HG02610 (cell line): ENCODE results near the gene RALA.

ENCODE experiments used
- ATAC-seq: cut with Tn5 transposase; IDR thresholded peaks from one replicate; pipeline ENCODE4 v1.9.1; 2021; ENCODE audit warnings: mild to moderate bottlenecking, moderate library complexity; ENCODE audit not compliant: unreplicated experiment

RALA gene

GRCh38 chr7:39623047-39623731 lies at the start of gene RALA:
RALA (plus strand) TSS chr7:39623572; CDS start chr7:39686668, 63,096 bp downstream.
- peak; percentile 92 for ATAC-seq

GRCh38 chr7:39574673-39575349 lies 48.6 kb upstream of the RALA start:
- no peak for ATAC-seq

GRCh38 chr7:39577229-39577874 lies 46.0 kb upstream of the RALA start:
- no peak for ATAC-seq

- peak; percentile 88 for ATAC-seq
Measured at GRCh38 chr7:39580149-39580874, 43.1 kb upstream of the RALA start.

GRCh38 chr7:39582536-39582935 lies 40.8 kb upstream of the RALA start:
- no peak for ATAC-seq

- no peak for ATAC-seq
Measured at GRCh38 chr7:39583539-39583938, 39.8 kb upstream of the RALA start.

GRCh38 chr7:39587393-39587792 lies 36.0 kb upstream of the RALA start:
- ATAC-seq = no peak

- ATAC-seq = no peak
Measured at GRCh38 chr7:39588416-39588815, 35.0 kb upstream of the RALA start.

GRCh38 chr7:39589323-39590111 lies 33.9 kb upstream of the RALA start:
- ATAC-seq = peak; percentile 97

- no peak for ATAC-seq
Measured at GRCh38 chr7:39592586-39592985, 30.8 kb upstream of the RALA start.

- ATAC-seq = no peak
Measured at GRCh38 chr7:39594988-39595620, 28.3 kb upstream of the RALA start.

- ATAC-seq = no peak
Measured at GRCh38 chr7:39602351-39602750, 21.0 kb upstream of the RALA start.

GRCh38 chr7:39603924-39604323 lies 19.4 kb upstream of the RALA start:
- ATAC-seq = no peak

- ATAC-seq = peak; percentile 74
Measured at GRCh38 chr7:39605087-39605486, 18.3 kb upstream of the RALA start.

GRCh38 chr7:39606352-39606751 lies 17.0 kb upstream of the RALA start:
- ATAC-seq = no peak

- no peak for ATAC-seq
Measured at GRCh38 chr7:39606941-39607340, 16.4 kb upstream of the RALA start.

- no peak for ATAC-seq
Measured at GRCh38 chr7:39607865-39608264, 15.5 kb upstream of the RALA start.

- no peak for ATAC-seq
Measured at GRCh38 chr7:39608278-39608677, 15.1 kb upstream of the RALA start.

GRCh38 chr7:39609113-39609934 lies 14.0 kb upstream of the RALA start:
- no peak for ATAC-seq
